ENCODE data around the gene WDR73. TPM values are rescaled to one million over a fixed set of nuclear protein-coding genes. Genes with fewer than 3 reads are reported as not detected.

Gene WDR73
- total and polyA plus RNA-seq, 2 of the 8 experiments (the other 6 are each of a cell fraction or from before 2014, with no cell fraction given) = 22.7 to 23.1 TPM

DNA sequence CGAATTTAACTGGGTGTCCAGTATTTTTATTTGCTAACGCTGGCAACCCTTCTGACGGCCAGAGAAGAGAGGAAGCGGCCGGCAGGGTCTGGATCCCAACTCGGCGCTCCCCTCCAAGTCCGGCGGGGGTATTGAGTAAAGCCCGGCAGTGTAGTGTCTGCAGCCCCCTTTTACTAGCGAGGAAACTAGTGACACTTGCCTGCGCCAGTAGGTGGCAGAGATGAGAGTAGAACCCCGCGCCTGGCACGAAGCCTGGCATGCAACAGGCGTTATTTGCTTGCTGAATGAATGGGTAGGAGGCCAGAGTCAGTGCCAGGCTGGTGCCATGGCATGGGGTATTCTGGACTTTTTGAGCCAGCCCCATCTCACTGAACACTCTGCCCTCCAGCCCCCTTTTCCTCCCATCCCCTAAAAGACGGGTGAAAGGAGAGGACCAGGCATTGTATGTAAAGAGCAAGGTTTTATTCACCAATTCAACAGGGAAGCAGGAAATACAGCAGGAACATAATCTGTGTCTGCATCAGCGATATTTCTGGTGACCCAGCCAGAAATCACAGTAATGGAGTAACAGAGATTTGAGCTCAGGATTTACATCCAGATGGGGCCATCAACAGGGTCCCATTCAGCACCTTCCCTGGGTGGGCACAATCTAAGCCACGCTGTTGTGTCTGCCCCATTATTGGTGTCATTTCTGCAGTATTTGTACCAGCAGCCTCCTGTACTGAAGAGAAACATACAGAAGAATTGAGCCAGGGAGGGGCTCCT lies 788 bp upstream of the WDR73 start:
- H2BK15ac ChIP-seq (ENCODE audit: low read length) = no peak overlapping the region
- H3K27ac ChIP-seq (ENCODE audit: low read depth, low read length) = no peak overlapping the region
- peak; percentile 63 to 80 for DNase-seq (ENCODE audit: low read depth in 1 of 2, low spot score in 2 of 2)
- H3K56ac ChIP-seq (replicated peaks; ENCODE audit: insufficient read length, low read depth, low read length) = no peak overlapping the region
- H4K8ac ChIP-seq (ENCODE audit: extremely low read depth, insufficient read depth, low read length) = no peak overlapping the region
- H2BK120ac ChIP-seq (replicated peaks; ENCODE audit: low read depth, low read length) = no peak overlapping the region
- peaks cover 0 to 13% (median 9%) of the 10 kb centered on the region in 4 experiments; a peak in 5 of 7 replicates for H3K27me3 ChIP-seq (replicated peaks in 1 of 4; ENCODE audit: control insufficient read depth in 3 of 4, extremely low read depth in 1 of 4, insufficient read depth in 3 of 4, low read length in 3 of 4)
- H3K4ac ChIP-seq (replicated peaks; ENCODE audit: insufficient read length, low read depth, low read length) = no peak overlapping the region
- peaks cover 3% of the 10 kb centered on the region; the same call in 1 of the 2 replicates for H3K79me1 ChIP-seq (ENCODE audit: low read depth, low read length)
- H3K23ac ChIP-seq (ENCODE audit: insufficient read length) = no peak overlapping the region
- H2AK5ac ChIP-seq (ENCODE audit: low read depth, low read length) = no peak overlapping the region
- peaks cover 0 to 19% (median 12%) of the 10 kb centered on the region in 4 experiments; a peak in 6 of 7 replicates for H3K4me1 ChIP-seq (replicated peaks in 1 of 4; ENCODE audit: control insufficient read depth in 3 of 4, insufficient read depth in 4 of 4, low read length in 3 of 4)
- WGBS, 2 experiments (ENCODE audit: extremely low coverage in 1 of 2, insufficient coverage in 1 of 2, insufficient read length in 1 of 2, insufficient replicate concordance in 2 of 2, low coverage in 1 of 2, low lambda C conversion rate in 2 of 2, missing lambda C conversion rate in 1 of 2) = 18% methylated on average over 17 of the region's 19 CpGs; no CpG with 5 or more reads in 1 of the 2 experiments
- H3K79me2 ChIP-seq (ENCODE audit: control insufficient read depth in 1 of 2, insufficient read depth in 2 of 2, low read length in 2 of 2) = peaks cover 0 to 9% of the 10 kb centered on the region in 2 experiments; a peak in 2 of 4 replicates
- CTCF ChIA-PET (ENCODE audit: partially characterized antibody) = interaction anchor here (0.6 to 10.6 kb wide), 35 partner anchors 8 to 325 kb away, joined by 3 to 86 read pairs (median 4); partner anchors contain the start of gene ZSCAN2
- H3K9ac ChIP-seq (replicated peaks in 1 of 4; ENCODE audit: extremely low read depth in 1 of 4, low read depth in 3 of 4, low read length in 3 of 4) = no peak overlapping the region; a peak in 1 of 7 replicates
- H3K4me3 ChIP-seq (ENCODE audit: extremely low read depth in 1 of 4, insufficient read depth in 2 of 4, low read depth in 3 of 4, low read length in 4 of 4) = peak overlapping the region; percentile 86 to 100 (median 95)
- no peaks in the 10 kb centered on the region for H3K9me3 ChIP-seq (ENCODE audit: insufficient read depth in 2 of 2, low read depth in 1 of 2, low read length in 1 of 2)
- H4K5ac ChIP-seq (ENCODE audit: insufficient read length, low read depth, low read length) = no peak overlapping the region
- no peak overlapping the region for H2BK12ac ChIP-seq (ENCODE audit: low read depth, low read length)
- no peak overlapping the region for H2AFZ ChIP-seq (ENCODE audit: low read length)
- H3K36me3 ChIP-seq (ENCODE audit: control insufficient read depth in 2 of 4, insufficient read depth in 4 of 4, low read length in 3 of 4) = peaks cover 4 to 25% (median 11%) of the 10 kb centered on the region in 4 experiments; a peak in 6 of 8 replicates
- H3K23me2 ChIP-seq (ENCODE audit: low read depth, low read length) = peaks cover 10% of the 10 kb centered on the region
- no peak overlapping the region for H3K18ac ChIP-seq (ENCODE audit: extremely low read depth, low read length)
- H4K20me1 ChIP-seq (replicated peaks in 1 of 2; ENCODE audit: control insufficient read depth in 1 of 2, insufficient read depth in 2 of 2, low read length in 2 of 2) = peaks cover 0 to 2% of the 10 kb centered on the region in 2 experiments
- FAIRE-seq = no peak
- POLR2A ChIA-PET (ENCODE audit: partially characterized antibody) = interaction anchor here (0.6 to 3.8 kb wide), 15 partner anchors 8 to 162 kb away, joined by 3 to 38 read pairs (median 5); partner anchors contain the start of genes ALPK3 and ZSCAN2
- no peak overlapping the region for H4K91ac ChIP-seq (replicated peaks; ENCODE audit: insufficient read length, low read length)
- no peak overlapping the region for H2BK5ac ChIP-seq (ENCODE audit: low read depth, low read length)
- H3K4me2 ChIP-seq (ENCODE audit: insufficient read depth in 1 of 2, low read depth in 2 of 2, low read length in 2 of 2) = peak overlapping the region; percentile 98 to 99
- no peak overlapping the region for H2BK20ac ChIP-seq (ENCODE audit: low read length)
- no peak overlapping the region for H3K14ac ChIP-seq (ENCODE audit: insufficient read length)
- no peak for TF ChIP-seq BRCA1 (IDR thresholded peaks at IDR 0.05; ENCODE audit: low read depth, low read length)
- no peak for TF ChIP-seq MAFK (IDR thresholded peaks at IDR 0.05; ENCODE audit: low read depth, low read length)
- 0 out of 2 replicates have a peak, but pooled peaks have one; percentile 37 for TF ChIP-seq TBP (IDR thresholded peaks at IDR 0.05; ENCODE audit: low read depth, low read length)
- no peak for TF ChIP-seq ATF2 (IDR thresholded peaks at IDR 0.05; ENCODE audit: low read length)
- peak; percentile 58; the same call in 1 of the 2 replicates for TF ChIP-seq CEBPB (IDR thresholded peaks at IDR 0.05; ENCODE audit: low read depth, low read length)
- no peak for TF ChIP-seq TAF7 (optimal IDR thresholded peaks at IDR 0.05; ENCODE audit: borderline replicate concordance, low read depth, low read length)
- 0 out of 2 replicates have a peak, but pooled peaks have one; percentile 27 for TF ChIP-seq TEAD4 (IDR thresholded peaks at IDR 0.05; ENCODE audit: low read depth, low read length)
- TF ChIP-seq SIRT6 (IDR thresholded peaks at IDR 0.05; ENCODE audit: low read length) = no peak
- peak; percentile 55; the same call in 1 of the 2 replicates for TF ChIP-seq USF2 (IDR thresholded peaks at IDR 0.05; ENCODE audit: low read length)
